ENCODE results near the gene HTR1B.

Gene HTR1B, protein sequence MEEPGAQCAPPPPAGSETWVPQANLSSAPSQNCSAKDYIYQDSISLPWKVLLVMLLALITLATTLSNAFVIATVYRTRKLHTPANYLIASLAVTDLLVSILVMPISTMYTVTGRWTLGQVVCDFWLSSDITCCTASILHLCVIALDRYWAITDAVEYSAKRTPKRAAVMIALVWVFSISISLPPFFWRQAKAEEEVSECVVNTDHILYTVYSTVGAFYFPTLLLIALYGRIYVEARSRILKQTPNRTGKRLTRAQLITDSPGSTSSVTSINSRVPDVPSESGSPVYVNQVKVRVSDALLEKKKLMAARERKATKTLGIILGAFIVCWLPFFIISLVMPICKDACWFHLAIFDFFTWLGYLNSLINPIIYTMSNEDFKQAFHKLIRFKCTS

DNA sequence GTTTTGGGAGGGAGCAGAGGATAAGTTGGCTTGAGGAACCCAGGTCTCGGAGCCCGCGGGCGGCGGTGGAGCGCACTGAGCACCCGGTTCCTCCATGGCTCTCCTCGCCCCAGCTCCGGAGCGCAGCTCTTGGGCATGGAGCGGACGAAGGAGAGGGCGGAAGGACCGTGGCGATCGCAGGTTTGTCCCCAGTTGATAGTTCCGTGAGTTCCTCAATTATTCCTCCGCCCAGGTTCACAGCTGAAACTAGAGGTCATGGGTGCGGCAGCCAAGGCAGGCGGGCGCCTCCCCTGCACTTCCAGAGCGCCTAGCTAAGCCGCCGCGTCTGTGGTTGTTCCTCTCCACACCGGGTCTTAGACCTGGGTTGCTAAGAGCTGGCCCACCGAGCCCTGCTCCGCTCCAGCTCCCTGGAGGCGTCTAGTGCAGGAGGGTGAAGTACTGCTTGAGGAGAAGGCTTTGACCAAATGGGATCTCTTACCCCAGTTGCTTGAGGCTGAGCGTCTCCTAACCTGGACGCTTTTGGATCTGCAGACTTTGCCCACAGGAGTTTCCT, at the start of gene HTR1B:
Gene HTR1B, minus strand, starts transcription at position 184 of the 553 bp plus-strand sequence. Its CDS starts 88 bp downstream, at position 96.
- DNase-seq: no peak

DNA sequence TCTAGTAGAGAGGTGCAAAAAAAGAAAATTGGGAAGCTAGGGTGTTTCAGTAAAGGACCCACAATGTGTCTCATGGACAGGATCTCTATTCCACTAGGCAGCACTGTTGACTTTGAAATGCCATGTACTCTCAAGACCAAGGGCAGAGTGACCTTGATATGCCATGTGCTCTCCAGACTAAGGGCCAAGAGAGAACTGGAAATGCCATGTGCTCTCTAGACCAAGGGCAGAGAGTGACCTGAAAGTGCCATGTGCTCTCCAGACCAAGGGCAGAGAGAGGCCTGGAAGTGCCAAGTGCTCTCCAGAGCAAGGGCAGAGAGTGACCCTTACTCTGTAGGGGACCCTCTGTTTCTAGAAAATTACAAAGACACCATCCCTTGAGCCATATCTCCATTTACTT, 49.3 kb upstream of the HTR1B start:
- DNase-seq: no peak

DNA sequence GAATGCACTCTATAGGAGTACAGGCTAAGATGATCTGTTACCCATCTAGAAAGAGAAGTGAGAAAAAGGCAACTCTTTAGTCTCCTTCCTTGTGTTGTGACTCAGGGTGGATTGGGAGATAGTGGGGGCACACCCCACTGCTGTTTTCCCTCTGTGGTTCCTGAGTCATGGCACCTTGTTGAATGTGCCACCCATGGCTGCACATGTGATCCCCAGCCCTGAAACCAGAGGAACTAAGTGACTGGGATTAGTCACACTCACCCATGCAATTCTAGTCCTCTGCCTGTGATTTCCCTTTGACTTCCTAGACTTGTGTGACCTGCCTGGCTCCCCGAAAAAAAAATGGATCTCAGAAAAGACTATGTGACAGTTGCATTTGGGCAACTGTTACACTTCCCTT, 48.6 kb upstream of the HTR1B start:
- no peak for DNase-seq

DNA sequence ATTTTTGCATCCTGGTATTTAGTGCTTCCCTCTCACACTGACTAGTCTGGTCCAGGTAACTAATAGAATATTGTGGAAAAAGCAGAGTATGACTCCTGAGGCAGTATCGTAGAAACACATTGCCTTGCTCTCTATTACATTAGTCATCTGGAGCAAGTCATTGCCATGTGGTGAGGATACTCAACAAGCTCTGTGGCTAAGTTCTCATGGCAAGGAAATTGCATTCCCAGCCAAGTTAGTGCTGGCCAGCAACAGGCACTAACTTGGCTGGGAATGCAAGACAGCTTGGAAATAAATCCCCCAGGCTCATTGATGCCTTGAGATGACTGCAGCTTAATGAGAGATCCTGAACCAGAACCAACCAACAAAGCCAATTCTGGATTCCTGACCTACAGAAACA, 39.7 kb upstream of the HTR1B start:
- DNase-seq: no peak

DNA sequence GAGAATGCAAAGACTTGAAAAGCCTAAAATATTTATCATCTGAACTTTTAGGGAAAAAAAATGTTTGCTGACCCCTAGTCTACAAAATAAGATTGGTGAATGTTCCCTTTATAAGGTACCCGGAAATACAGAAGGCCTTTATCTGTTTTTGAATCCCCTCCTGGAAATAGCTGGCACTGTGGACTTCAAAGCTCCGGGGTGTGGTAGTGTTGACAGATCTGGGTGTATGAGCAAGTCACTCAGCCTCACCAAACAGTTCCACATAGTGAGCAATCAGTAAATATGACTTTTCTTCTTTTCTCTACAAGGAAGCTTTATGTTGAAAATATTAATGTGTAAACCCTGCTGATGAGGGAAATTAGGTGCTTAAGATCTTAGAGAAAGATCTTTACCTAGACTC, 29.2 kb upstream of the HTR1B start:
- DNase-seq: no peak

DNA sequence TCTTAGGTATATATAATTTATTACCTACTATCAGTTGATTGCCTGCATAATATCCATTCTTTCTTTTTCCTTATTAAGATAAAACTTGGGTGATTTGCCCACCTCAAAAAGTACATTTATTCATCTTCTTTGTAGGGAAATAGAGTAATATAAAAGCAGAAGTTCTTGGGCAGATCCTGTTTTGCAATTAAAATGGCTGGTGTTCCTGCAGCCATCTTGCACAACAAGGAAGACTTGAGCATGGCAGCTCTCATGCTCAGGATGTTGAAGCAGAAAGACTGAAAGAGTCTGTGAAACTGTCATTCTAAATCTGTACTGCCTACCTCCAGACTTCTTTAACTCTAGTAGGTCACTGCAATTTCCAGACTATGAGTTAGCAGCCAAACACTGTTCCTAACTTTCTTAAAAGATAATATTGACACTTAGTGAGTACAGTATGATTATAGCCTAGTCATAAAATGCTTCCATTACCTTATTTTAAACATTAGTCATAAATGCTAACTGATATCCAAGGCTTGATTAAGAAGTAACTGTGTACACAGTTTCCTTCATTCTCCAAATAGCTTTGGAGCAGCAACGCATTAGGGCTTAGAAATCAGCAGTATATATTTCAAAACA, 24.6 kb upstream of the HTR1B start:
- DNase-seq: no peak

DNA sequence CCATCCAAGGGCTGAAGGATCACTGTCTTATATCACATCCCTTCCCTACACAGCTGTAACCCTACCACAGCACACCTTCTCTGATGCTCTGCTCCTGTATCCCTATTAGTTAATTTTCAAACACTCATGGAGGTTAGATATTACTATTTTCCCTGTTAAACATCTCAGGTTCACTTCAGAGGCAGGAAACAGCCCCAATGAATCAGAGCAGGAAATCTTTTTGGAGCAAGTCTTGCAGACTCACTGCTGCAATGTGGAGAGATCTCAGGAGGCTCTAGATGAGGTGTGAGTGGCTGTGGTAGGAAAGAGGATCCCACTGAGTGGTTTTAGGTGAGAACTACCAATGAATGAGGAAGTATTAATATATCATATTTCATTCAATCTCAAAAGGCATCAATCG, 19.7 kb upstream of the HTR1B start:
- DNase-seq: no peak

DNA sequence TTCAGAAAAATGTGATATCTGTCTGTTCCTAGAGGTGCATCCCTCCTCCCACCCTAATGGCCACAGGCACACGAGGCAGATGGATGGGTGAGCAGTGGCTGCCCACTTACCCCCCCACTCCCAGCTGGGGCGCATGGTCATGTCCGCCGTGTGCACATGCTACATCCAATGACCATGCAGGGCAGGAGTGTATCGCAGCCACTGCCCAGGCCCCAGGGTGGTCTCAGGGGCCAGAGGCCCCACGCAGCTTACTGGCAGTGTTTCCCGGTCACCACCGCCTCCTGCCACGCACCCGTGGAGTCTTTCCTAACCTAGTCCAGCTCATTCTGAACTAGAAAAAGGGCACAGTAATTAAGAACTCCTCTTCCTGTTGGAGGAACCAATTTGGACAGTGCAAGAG, 11.7 kb upstream of the HTR1B start:
- DNase-seq: no peak

DNA sequence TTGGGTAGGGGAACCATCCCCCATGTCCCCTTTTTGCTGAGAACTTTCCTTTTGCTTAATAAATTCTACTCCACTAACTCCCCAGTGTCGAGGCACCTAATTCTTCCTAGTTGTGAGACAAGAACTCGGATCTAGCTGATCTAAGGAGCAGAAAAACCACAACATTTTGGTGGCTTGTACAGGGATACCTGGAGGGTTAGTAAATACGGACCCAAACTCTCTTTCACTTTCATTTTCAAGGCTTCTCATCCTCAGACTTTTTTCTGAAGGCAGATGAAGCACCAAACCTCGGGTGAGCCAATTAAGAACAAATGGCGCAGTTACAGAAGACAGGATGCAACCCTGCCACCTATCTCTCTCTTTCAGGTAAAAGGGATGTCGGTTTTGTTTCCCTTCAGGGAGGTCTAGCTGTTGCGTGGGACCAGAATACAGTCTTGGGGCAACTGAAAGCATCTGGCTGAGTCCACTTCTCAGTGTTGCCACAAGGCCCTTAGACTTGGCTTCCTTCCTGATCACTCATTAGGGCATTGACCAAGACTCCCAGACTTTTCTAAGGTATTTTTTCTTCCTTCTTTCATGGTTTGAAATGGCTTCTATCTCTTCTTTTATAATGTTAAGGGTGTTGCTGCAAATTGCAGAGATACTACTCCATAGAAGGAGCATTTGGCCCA, 11.1 kb upstream of the HTR1B start:
- no peak for DNase-seq

DNA sequence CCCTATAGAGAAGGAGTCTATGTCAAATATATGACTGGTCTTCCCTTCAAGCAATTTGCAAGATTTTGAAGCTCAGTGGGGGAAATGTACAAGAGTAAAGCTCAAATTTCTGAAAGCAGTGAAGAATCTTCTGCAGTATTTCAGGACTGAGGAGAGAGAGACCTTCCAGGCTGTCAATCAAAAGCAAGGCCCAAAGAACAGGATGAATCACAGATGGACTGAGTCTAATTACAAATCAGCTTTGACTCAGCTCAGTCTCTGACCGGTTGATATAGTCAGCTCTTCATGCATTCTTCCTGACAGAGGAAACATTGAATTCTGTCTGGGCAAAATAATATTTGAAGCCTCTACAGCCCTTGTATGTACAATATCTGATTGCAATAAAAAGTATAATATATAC, 7.7 kb upstream of the HTR1B start:
- DNase-seq: no peak

DNA sequence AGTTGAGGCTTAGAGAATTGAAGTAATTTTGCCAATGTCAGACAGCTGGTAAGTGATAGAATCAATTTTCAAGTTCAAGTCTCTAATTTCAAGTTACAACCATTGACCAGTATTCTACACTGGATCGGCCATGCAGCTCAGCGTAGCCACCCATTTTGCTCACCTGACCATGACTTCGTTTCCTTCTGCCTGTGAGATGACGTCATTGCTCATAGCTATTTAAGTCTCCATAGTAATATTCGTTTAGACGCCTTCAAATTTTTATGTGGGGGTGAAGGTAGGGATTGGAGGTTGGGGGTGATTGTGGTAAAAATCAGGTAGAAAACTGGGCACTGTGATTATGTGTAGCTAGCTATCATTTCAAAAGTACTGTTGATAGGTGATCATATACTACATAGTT, 5.6 kb upstream of the HTR1B start:
- DNase-seq: no peak

DNA sequence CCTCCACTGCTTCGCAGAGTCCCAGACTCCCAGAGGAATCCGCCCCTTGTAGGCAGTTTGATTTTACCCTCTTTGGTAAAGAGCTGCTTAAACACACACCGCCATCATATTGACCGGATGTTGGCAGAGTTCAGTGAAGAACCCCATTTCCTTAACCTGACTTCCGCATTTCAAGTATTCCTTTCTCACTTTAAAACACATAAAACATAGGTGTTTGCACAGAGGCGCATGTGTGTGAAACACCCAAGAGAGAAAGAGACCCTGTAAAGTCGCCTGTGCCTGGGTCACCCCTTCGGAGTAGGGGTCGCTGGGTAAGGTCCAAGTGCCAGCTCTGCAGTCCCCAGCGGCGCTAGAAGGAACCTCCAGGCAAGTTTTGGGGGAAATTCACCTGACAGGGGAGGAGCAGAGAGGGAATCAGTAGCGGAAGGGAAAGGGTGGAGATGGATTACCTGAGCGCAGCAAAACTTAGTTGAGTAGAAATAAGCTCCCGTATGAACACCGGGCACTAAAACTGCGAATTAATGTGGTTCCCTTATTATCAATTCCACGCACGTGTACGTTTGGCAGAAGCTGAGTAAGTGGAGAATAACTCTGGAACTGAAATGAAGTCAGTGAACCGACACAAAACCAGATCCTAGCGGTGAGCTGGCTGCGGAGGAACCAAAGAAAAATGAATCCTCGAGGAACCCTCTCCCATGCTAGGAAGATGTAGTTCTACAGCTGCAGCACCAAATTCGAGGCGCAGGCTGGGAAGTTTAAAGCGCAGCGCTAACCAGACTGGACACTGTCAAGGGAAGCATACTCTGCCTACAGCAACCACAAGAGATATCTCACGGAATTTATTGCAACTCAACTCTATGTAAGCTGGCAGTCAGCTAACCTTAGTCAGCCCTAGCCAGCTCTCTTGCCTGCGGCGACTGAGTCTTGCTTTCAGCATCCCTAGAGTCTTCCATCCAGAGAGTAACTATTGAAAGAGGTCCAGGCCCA, 3.5 kb upstream of the HTR1B start:
- DNase-seq: no peak

DNA sequence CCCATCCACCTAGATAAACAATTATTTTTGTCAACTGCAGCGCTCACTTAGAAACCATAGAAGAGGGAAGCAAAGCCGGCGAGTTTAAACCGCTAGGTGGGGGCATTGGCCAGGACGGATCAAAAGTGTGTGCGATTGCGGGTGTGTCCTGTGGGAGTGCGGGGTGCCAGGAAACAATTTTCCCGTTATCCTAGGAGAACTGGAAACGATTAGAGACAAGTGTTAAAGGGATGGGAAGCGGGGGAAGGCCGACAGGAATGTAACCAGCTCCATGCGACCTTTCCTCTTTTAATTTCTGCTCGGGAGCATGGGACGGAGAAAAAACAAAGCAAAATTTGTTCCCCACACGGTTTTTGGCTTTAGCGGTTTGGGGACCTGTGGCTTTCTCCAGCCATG, 2.8 kb upstream of the HTR1B start:
- DNase-seq: no peak

DNA sequence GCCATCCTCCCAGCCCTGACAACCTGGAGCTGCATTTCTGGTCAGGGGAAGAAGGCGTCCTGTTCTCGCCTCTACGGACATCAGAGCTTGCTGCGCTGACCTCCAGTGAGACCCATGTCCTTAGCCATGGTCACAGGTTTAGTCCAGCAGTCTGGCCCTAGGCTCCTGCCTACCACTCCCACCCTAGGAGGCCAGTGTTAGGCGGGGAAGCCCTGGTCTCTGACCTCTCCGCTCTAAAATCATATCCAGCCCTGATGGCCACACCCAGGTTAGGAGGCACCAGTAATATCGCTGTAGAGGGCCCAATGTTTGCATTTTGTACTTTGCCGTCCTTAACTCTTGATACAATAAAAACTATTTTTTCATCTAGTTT, 1.2 kb upstream of the HTR1B start:
- no peak for DNase-seq

DNA sequence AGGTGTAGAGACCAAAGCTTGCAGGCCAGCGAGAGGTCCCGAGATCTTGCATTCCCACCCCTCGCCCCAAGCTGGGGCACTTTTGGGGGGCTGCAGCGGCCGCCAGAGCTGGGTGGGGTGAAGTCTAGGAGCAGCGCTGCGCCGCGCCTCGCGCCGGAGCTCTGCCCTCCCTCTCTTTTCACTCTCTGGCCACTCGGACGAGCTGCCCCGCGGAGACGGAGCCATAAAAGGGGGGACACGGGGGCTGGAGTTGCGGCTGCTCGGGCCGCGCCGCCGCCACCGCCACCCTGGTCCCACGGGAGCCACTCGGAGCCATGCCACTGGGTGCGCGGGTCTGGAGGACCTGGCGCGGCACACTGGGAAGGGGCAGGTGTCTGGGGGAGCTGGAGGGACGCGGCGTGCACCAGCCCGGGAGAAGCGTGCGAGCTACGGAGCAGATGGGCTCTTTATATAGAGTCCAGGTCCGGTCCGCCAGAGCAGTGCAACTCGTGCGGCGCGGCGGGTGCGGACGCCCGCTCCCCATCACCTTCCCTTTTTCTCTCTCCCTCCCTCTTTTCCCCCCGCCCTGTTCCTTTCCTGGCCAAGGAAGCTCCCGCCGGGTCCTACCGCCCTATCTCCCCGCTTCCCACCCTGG, 687 bp upstream of the HTR1B start:
- no peak for DNase-seq

DNA sequence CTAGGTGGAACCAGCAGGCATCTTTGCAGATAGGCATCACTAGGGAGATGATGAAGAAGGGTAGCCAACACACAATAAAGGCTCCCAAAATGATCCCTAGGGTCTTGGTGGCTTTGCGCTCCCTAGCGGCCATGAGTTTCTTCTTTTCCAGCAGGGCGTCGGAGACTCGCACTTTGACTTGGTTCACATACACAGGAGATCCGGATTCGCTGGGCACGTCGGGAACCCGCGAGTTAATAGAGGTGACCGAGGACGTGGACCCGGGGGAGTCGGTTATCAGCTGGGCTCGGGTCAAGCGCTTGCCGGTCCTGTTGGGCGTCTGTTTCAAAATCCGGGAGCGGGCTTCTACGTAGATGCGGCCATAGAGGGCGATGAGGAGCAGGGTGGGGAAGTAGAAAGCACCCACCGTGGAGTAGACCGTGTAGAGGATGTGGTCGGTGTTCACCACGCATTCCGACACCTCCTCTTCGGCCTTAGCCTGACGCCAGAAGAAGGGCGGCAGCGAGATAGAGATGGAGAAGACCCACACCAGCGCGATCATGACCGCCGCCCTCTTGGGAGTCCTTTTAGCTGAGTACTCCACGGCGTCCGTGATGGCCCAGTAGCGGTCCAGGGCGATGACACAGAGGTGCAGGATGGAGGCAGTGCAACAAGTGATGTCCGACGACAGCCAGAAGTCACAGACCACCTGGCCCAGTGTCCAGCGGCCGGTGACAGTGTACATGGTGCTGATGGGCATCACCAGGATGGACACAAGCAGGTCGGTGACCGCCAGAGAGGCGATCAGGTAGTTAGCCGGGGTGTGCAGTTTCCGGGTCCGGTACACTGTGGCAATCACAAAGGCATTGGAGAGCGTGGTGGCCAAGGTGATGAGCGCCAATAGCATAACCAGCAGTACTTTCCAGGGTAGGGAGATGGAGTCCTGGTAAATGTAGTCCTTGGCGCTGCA, 658 bp downstream of the HTR1B start:
- DNase-seq: no peak

DNA sequence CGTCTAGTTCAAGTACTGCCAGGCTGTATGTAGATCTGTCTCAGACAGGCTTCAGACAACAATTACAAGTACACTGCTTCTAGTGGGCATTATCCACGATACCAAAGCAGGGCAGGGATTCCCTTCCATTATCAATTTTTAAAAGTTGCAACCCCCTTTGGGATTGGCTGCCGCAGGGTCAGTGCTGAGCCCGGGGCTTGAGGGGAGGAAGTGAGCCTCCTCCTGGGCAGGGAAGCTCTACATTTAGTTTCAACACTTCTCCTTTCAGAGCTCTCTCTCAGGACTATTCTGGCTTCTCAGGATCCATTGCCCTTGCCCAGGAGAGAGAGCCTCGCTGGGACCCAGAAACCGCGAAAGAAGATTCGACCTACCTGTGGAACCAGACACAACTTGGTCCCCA, 1.5 kb downstream of the HTR1B start:
- no peak for DNase-seq

DNA sequence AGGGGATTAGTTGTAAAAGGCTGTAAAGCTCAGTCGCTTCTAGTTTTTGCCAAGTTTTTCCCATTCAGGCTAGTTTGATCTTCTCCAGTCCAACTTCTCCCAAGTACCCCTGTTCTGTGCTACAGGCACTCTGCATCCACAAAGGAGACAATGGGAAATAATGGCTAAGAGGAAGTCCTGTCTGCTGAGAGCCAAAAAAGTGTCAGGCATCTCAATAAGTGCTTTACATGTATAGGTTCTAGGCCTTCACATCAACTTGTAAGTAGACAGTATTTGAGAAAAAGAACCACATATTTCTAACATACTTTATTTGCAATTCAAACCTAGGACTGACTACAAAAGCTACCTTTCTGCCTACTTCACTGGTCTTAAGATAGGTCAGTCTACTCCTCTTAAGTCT, 4.9 kb downstream of the HTR1B start:
- DNase-seq: no peak

DNA sequence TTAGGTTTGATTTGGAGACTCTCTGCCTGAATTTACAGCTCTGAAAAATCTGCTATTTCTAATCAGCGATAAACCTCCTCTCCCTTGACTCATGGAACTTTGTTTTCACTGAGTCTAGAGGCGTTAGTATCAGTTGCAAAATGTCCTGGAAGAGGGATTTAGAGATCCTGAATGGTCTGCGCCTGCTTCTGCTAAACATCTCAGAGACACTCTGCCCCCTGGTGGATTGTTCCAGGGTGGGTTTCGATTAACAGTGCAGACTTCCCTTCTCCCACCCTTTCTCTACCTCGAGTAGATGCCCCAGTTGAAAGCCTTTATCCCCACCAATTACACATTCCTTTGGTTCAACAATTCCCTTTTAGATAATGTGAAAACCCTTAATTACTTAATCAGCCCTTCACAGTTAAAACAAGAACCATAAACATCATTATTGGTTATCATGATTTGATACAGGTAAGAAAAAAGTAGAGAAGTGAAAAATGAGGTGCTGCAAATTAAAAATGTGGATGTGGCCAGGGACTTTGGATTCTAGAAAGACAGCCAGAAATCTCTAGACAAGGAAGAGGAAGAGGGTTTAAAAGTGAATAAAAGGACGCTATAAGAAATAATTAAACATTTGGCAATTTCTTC, 5.5 kb downstream of the HTR1B start:
- peak; percentile 26 for DNase-seq

DNA sequence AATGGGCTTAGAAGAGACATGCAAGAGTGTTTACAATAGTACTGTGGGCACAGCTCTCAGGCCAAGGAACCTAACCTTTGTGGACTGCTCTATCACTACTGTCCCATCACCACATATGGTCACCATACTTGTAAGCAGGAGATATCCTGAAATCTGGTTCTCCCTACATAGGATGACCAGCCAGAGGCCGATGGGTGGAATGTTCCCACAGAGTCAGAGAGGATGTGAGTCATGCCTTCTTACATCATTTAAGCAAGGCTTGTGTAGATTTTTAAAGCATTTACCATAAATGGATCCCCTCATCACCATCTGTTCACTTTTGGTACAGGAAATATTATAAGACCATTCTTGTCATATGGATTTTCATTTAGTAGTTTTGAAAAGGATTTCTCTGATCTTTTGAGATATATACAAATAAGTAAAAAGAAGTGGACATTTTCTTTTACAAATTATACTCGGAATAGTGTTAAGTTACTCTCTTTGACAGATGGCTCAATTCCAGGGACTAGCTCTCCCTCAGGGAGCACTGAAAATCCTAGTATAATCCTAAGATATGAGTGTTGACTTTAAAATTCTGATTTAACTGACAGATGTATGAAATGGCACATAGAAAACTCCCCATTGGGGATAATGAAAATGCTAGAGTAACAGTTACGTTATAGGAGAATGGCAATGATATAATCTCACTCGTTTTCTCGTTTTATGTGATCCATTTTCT, 6.6 kb downstream of the HTR1B start:
- DNase-seq: no peak
